ENCODE results near the gene TREX2. TPM values are rescaled to one million over a fixed set of nuclear protein-coding genes. Genes with fewer than 3 reads are reported as not detected.

Gene TREX2
- polyA plus RNA-seq, 1 donor from 2014 or later, result not detected

DNA sequence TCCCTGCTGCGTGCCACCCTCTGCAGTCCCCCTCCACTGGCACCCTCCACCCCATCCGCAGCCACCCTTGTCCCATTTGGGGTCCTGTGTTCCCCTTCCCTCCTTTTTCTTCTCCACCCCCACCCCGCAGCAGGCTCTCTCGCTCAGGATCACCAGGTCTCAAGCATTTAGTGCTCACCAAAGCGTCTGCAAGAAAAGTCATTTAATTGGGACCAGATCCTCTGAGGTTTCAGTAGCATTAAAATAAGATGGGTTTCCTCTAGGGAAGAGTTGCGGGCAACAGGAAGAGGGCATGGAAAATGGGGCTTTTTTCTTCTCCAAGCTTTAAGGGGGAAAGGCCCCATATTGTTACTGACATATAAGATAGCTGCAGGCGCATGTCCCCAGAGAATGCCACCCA lies 29.4 kb upstream of the TREX2 start:
- H3K27ac ChIP-seq (ENCODE audit: low read length), result no peak overlapping the region
- no peak overlapping the region for H3K4me3 ChIP-seq (ENCODE audit: low read length)
- no peak overlapping the region for H3K4me2 ChIP-seq (ENCODE audit: low read length)
- no peaks in the 10 kb centered on the region for H3K79me2 ChIP-seq (replicated peaks; ENCODE audit: insufficient read depth, low read length)
- H3K9me2 ChIP-seq (ENCODE audit: insufficient read depth, low read length), result no peaks in the 10 kb centered on the region
- no peak overlapping the region for H3K9ac ChIP-seq (ENCODE audit: low read length)
- H4K20me1 ChIP-seq (ENCODE audit: insufficient read depth), result no peaks in the 10 kb centered on the region
- no peaks in the 10 kb centered on the region for H3K36me3 ChIP-seq (ENCODE audit: insufficient read depth, low read length)
- H3F3A ChIP-seq (ENCODE audit: insufficient read depth, low read length, poor library complexity, severe bottlenecking), result no peaks in the 10 kb centered on the region
- H3K27me3 ChIP-seq (ENCODE audit: insufficient read depth, low read depth, low read length), result peaks cover 5% of the 10 kb centered on the region
- TF ChIP-seq EP300 (conservative IDR thresholded peaks at IDR 0.05; ENCODE audit: poor library complexity, severe bottlenecking), result no peak
- TF ChIP-seq POLR2AphosphoS5 (IDR thresholded peaks at IDR 0.05), result no peak
- no peak for TF ChIP-seq SMC3 (conservative IDR thresholded peaks at IDR 0.05; ENCODE audit: poor library complexity)
- no peak for TF ChIP-seq TAF1 (IDR thresholded peaks at IDR 0.05; ENCODE audit: low read depth)
- no peak for TF ChIP-seq RAD21 (conservative IDR thresholded peaks at IDR 0.05)
- no peak overlapping the region for H2AFZ ChIP-seq (ENCODE audit: low read depth, low read length)
- no peaks in the 10 kb centered on the region for H3K9me3 ChIP-seq (ENCODE audit: low read length)

GRCh38 chrX:153474718-153475117 lies 28.9 kb upstream of the TREX2 start:
- TF ChIP-seq, protein P1, sequence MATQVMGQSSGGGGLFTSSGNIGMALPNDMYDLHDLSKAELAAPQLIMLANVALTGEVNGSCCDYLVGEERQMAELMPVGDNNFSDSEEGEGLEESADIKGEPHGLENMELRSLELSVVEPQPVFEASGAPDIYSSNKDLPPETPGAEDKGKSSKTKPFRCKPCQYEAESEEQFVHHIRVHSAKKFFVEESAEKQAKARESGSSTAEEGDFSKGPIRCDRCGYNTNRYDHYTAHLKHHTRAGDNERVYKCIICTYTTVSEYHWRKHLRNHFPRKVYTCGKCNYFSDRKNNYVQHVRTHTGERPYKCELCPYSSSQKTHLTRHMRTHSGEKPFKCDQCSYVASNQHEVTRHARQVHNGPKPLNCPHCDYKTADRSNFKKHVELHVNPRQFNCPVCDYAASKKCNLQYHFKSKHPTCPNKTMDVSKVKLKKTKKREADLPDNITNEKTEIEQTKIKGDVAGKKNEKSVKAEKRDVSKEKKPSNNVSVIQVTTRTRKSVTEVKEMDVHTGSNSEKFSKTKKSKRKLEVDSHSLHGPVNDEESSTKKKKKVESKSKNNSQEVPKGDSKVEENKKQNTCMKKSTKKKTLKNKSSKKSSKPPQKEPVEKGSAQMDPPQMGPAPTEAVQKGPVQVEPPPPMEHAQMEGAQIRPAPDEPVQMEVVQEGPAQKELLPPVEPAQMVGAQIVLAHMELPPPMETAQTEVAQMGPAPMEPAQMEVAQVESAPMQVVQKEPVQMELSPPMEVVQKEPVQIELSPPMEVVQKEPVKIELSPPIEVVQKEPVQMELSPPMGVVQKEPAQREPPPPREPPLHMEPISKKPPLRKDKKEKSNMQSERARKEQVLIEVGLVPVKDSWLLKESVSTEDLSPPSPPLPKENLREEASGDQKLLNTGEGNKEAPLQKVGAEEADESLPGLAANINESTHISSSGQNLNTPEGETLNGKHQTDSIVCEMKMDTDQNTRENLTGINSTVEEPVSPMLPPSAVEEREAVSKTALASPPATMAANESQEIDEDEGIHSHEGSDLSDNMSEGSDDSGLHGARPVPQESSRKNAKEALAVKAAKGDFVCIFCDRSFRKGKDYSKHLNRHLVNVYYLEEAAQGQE (IDR thresholded peaks at IDR 0.05; ENCODE audit: borderline replicate concordance), result no peak
- no peak for TF ChIP-seq EP300 (conservative IDR thresholded peaks at IDR 0.05; ENCODE audit: poor library complexity, severe bottlenecking)
- no peak for TF ChIP-seq POLR2AphosphoS5 (IDR thresholded peaks at IDR 0.05)
- TF ChIP-seq MXI1 (conservative IDR thresholded peaks at IDR 0.05; ENCODE audit: poor library complexity, severe bottlenecking), result no peak
- no peak for TF ChIP-seq SMC3 (conservative IDR thresholded peaks at IDR 0.05; ENCODE audit: poor library complexity)
- no peak for TF ChIP-seq RAD21 (conservative IDR thresholded peaks at IDR 0.05)
- Histone ChIP-seq H3K9ac (ENCODE audit: low read length) (no peak overlapping the region), H3K36me3 (ENCODE audit: insufficient read depth, low read length) (no peaks in the 10 kb centered on the region), H4K20me1 (ENCODE audit: insufficient read depth) (no peaks in the 10 kb centered on the region), H3K4me2 (ENCODE audit: low read length) (no peak overlapping the region), H3K79me2 (replicated peaks; ENCODE audit: insufficient read depth, low read length) (no peaks in the 10 kb centered on the region), H2AFZ (ENCODE audit: low read depth, low read length) (no peak overlapping the region), H3K27me3 (ENCODE audit: insufficient read depth, low read depth, low read length) (peaks cover 5% of the 10 kb centered on the region), H3K4me3 (ENCODE audit: low read length) (peak overlapping the region; percentile 45), H3K27ac (ENCODE audit: low read length) (no peak overlapping the region), H3F3A (ENCODE audit: insufficient read depth, low read length, poor library complexity, severe bottlenecking) (no peaks in the 10 kb centered on the region), H3K9me3 (ENCODE audit: low read length) (no peaks in the 10 kb centered on the region), H3K9me2 (ENCODE audit: insufficient read depth, low read length) (no peaks in the 10 kb centered on the region)

DNA sequence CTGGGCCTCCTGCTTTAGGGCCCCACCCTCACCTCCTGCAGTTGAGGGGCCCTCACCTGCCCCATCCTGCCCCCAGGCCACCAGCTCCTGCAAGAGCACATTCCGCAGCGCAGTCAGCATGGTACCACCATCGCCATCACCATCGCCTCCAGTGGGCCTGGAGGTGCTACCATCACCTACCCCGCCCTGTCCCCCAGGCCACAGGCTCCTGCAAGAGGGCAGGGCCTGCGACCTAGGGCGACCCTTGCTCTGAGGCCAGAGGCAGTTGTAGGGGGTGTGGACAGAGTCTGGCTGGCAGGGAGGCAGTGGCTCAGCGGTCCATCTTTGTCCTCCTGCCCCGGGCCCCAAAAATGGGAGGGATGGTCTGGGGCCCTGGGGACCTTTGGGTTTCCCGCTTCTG lies 28.4 kb upstream of the TREX2 start:
- Histone ChIP-seq H3K9me3 (ENCODE audit: low read length) (no peaks in the 10 kb centered on the region), H3K4me3 (ENCODE audit: low read length) (no peak overlapping the region), H3K27ac (ENCODE audit: low read length) (no peak overlapping the region)

More for the DNA sequence above, 28.4 kb upstream of the TREX2 start:
- Histone ChIP-seq H3K4me2 (ENCODE audit: low read length) (no peak overlapping the region), H3F3A (ENCODE audit: insufficient read depth, low read length, poor library complexity, severe bottlenecking) (no peaks in the 10 kb centered on the region), H3K9ac (ENCODE audit: low read length) (no peak overlapping the region), H3K36me3 (ENCODE audit: insufficient read depth, low read length) (no peaks in the 10 kb centered on the region), H2AFZ (ENCODE audit: low read depth, low read length) (no peak overlapping the region), H3K9me2 (ENCODE audit: insufficient read depth, low read length) (no peaks in the 10 kb centered on the region), H4K20me1 (ENCODE audit: insufficient read depth) (no peaks in the 10 kb centered on the region), H3K79me2 (replicated peaks; ENCODE audit: insufficient read depth, low read length) (no peaks in the 10 kb centered on the region), H3K27me3 (ENCODE audit: insufficient read depth, low read depth, low read length) (peaks cover 5% of the 10 kb centered on the region)
- TF ChIP-seq POLR2AphosphoS5 (IDR thresholded peaks at IDR 0.05), result no peak
- no peak for TF ChIP-seq EP300 (conservative IDR thresholded peaks at IDR 0.05; ENCODE audit: poor library complexity, severe bottlenecking)
- TF ChIP-seq EZH2 (IDR thresholded peaks at IDR 0.05; ENCODE audit: borderline replicate concordance, insufficient read depth, low read length, poor library complexity, severe bottlenecking), result no peak
- TF ChIP-seq, protein P1 (IDR thresholded peaks at IDR 0.05; ENCODE audit: borderline replicate concordance), result no peak
- TF ChIP-seq SMC3 (conservative IDR thresholded peaks at IDR 0.05; ENCODE audit: poor library complexity), result no peak
- TF ChIP-seq MXI1 (conservative IDR thresholded peaks at IDR 0.05; ENCODE audit: poor library complexity, severe bottlenecking), result no peak
- TF ChIP-seq, protein P2, sequence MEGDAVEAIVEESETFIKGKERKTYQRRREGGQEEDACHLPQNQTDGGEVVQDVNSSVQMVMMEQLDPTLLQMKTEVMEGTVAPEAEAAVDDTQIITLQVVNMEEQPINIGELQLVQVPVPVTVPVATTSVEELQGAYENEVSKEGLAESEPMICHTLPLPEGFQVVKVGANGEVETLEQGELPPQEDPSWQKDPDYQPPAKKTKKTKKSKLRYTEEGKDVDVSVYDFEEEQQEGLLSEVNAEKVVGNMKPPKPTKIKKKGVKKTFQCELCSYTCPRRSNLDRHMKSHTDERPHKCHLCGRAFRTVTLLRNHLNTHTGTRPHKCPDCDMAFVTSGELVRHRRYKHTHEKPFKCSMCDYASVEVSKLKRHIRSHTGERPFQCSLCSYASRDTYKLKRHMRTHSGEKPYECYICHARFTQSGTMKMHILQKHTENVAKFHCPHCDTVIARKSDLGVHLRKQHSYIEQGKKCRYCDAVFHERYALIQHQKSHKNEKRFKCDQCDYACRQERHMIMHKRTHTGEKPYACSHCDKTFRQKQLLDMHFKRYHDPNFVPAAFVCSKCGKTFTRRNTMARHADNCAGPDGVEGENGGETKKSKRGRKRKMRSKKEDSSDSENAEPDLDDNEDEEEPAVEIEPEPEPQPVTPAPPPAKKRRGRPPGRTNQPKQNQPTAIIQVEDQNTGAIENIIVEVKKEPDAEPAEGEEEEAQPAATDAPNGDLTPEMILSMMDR (IDR thresholded peaks at IDR 0.05; ENCODE audit: poor library complexity, severe bottlenecking), result no peak
- no peak for TF ChIP-seq RAD21 (conservative IDR thresholded peaks at IDR 0.05)
- TF ChIP-seq TAF1 (IDR thresholded peaks at IDR 0.05; ENCODE audit: low read depth), result no peak
